CD14-positive monocyte (primary cell): ENCODE data around the gene OR10K2. TPM values are rescaled to one million over a fixed set of nuclear protein-coding genes. Genes with fewer than 3 reads are reported as not detected.

ENCODE experiments used
- DNase-seq, 3 donors: peaks; one replicate each; pipeline ENCODE4 v3.0.0-alpha.2; 2011 to 2022
- H2AFZ ChIP-seq: 2 replicates; pipeline ENCODE4 v1.6.0; 2012; ENCODE audit warnings: mild to moderate bottlenecking, low read depth, low read length, inconsistent platforms; ENCODE audit not compliant: insufficient read depth, poor library complexity, severe bottlenecking
- H3K27ac ChIP-seq, 2 donors: 1 replicate in 1 of 2; 2 replicates in 1 of 2; pipeline ENCODE4 v1.5.1; 2012 to 2013; ENCODE audit warnings: low read length in 2 of 2, control low read depth in 1 of 2, inconsistent platforms in 1 of 2, low read depth in 1 of 2, mild to moderate bottlenecking in 1 of 2
- H3K27me3 ChIP-seq, 2 donors: one replicate each; pipeline versions ENCODE4 v1.6.0 to v1.6.1; 2011 to 2013; ENCODE audit warnings: low read length in 2 of 2; ENCODE audit not compliant: control insufficient read depth in 2 of 2, insufficient read depth in 2 of 2
- H3K36me3 ChIP-seq, 2 donors: replicated peaks in 1 of 2; 1 replicate in 1 of 2; 2 replicates in 1 of 2; pipeline versions ENCODE4 v1.5.1 to v1.6.1; 2012 to 2013; ENCODE audit warnings: low read length in 2 of 2, control low read depth in 1 of 2, inconsistent platforms in 1 of 2, mild to moderate bottlenecking in 1 of 2; ENCODE audit not compliant: insufficient read depth in 2 of 2, control insufficient read depth in 1 of 2
- H3K4me1 ChIP-seq, 2 donors: 1 replicate in 1 of 2; 2 replicates in 1 of 2; pipeline versions ENCODE4 v1.5.1 to v1.6.1; 2012 to 2013; ENCODE audit warnings: low read length in 2 of 2, control low read depth in 1 of 2, inconsistent platforms in 1 of 2, mild to moderate bottlenecking in 1 of 2, moderate library complexity in 1 of 2; ENCODE audit not compliant: insufficient read depth in 2 of 2, control insufficient read depth in 1 of 2
- H3K4me2 ChIP-seq: replicated peaks from 2 replicates; pipeline ENCODE3; 2012; ENCODE audit warnings: low read length, moderate library complexity, mild to moderate bottlenecking; ENCODE audit not compliant: poor library complexity, severe bottlenecking; ENCODE audit errors: extremely low read depth
- H3K4me3 ChIP-seq, 3 experiments: fragments of 200-600 bp in 1 of 3; sonication (generic) in 1 of 3; replicated peaks in 1 of 3; 1 replicate in 2 of 3; 2 replicates in 1 of 3; pipeline ENCODE4 v1.5.1; 2011 to 2013; ENCODE audit warnings: low read length in 3 of 3, mild to moderate bottlenecking in 3 of 3, control low read depth in 2 of 3, low read depth in 2 of 3, inconsistent platforms in 1 of 3, moderate library complexity in 1 of 3
- H3K79me2 ChIP-seq: 2 replicates; pipeline ENCODE4 v1.6.0; 2012; ENCODE audit warnings: mild to moderate bottlenecking, control low read depth, inconsistent platforms, low read length, moderate library complexity; ENCODE audit not compliant: insufficient read depth
- H3K9ac ChIP-seq: 2 replicates; pipeline ENCODE4 v1.6.0; 2017; ENCODE audit warnings: low read length, mild to moderate bottlenecking; ENCODE audit not compliant: insufficient read depth, poor library complexity, severe bottlenecking
- H3K9me3 ChIP-seq, 2 donors: replicated peaks in 1 of 2; 1 replicate in 1 of 2; 2 replicates in 1 of 2; pipeline versions ENCODE4 v1.5.1 to v1.6.1; 2012 to 2013; ENCODE audit warnings: low read length in 2 of 2, control low read depth in 1 of 2; ENCODE audit not compliant: control insufficient read depth in 1 of 2, insufficient read depth in 1 of 2
- H4K20me1 ChIP-seq: 2 replicates; pipeline ENCODE4 v1.6.0; 2012; ENCODE audit warnings: mild to moderate bottlenecking, low read length, control low read depth, moderate library complexity; ENCODE audit not compliant: insufficient read depth
- H3K27ac Mint-ChIP-seq, 7 donors: one replicate each; pipeline ENCODE4 v1.8.0; 2020; ENCODE audit warnings: mild to moderate bottlenecking in 7 of 7, mixed read lengths in 7 of 7, moderate library complexity in 6 of 7, inconsistent platforms in 2 of 7
- H3K27me3 Mint-ChIP-seq, 3 donors: one replicate each; pipeline ENCODE4 v1.8.0; 2021 to 2022; ENCODE audit warnings: low read depth in 3 of 3, mild to moderate bottlenecking in 3 of 3, mixed read lengths in 3 of 3, moderate library complexity in 3 of 3, inconsistent platforms in 1 of 3
- H3K36me3 Mint-ChIP-seq, 2 donors: one replicate each; pipeline ENCODE4 v1.8.0; 2020; ENCODE audit warnings: mixed read lengths in 2 of 2, inconsistent platforms in 1 of 2, mild to moderate bottlenecking in 1 of 2
- H3K4me1 Mint-ChIP-seq: one replicate; pipeline ENCODE4 v1.8.0; 2020; ENCODE audit warnings: mild to moderate bottlenecking, mixed read lengths
- H3K4me3 Mint-ChIP-seq, 2 donors: one replicate each; pipeline ENCODE4 v1.8.0; 2020; ENCODE audit warnings: mild to moderate bottlenecking in 2 of 2, mixed read lengths in 2 of 2, moderate library complexity in 1 of 2
- H3K9me3 Mint-ChIP-seq, 7 donors: one replicate each; pipeline ENCODE4 v1.8.0; 2020 to 2022; ENCODE audit warnings: mixed read lengths in 7 of 7, mild to moderate bottlenecking in 6 of 7, moderate library complexity in 6 of 7, inconsistent platforms in 2 of 7
- intact Hi-C, 2 donors: fragments of 100-400 bp; cut with micrococcal nuclease; formaldehyde crosslinking; loops; one replicate each; pipeline versions ENCODE4 v1.15.0 to v1.15.1; 2023
- polyA plus RNA-seq, 3 donors: library from polyadenylated mRNA; depleted of rRNA in 1 of 3; unstranded in 2 of 3; stranded (reverse) in 1 of 3; fragments of 300-500 nt in 2 of 3; fragments of >200 nt in 1 of 3; fragmentation: Illumina TruSeq in 2 of 3; gene quantifications; 1 replicate in 2 of 3; 2 replicates in 1 of 3; pipeline ENCODE4 v1.2.3, GENCODE V29; 2012 to 2021
- TF ChIP-seq, protein P1 (sequence below): fragments of 200-600 bp; IDR thresholded peaks from one replicate; pipeline ENCODE4 v1.8.0; 2022; ENCODE audit warnings: antibody characterized with exemption, mild to moderate bottlenecking

OR10K2 gene
- polyA plus RNA-seq, 3 donors: not detected

DNA sequence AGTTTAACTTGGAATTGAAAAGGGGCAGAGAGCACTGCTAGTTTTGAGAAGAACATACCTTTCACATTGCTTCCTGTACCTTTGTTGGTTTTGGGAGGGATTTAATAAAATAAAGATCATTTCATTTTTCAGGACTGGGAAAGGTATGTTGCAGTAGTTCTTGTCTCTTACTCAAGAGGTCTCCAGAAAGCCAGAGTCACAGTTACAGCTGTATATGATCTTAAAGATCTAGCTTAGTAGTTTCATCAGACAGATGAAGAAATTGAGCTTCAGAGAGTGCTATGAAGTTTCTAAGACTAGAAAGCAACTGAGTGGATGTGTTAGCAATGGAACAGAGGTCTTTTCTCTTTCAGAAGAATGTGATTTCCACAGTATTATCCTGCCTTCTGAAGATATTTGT lies 1.0 kb downstream of the OR10K2 start:
- Mint-ChIP-seq H3K36me3 (no peaks in the 10 kb centered on the region), H3K9me3 (peaks cover 0 to 9% (median 2%) of the 10 kb centered on the region in 7 donors), H3K27me3 (peaks cover 1 to 11% (median 1%) of the 10 kb centered on the region in 3 donors), H3K4me1 (peaks cover 23% of the 10 kb centered on the region), H3K27ac (no peak overlapping the region), H3K4me3 (no peak overlapping the region)
- H2AFZ ChIP-seq: no peak overlapping the region
- intact Hi-C loops: no loop called here
- H3K36me3 ChIP-seq: no peaks in the 10 kb centered on the region
- no peaks in the 10 kb centered on the region for H3K27me3 ChIP-seq
- H3K4me2 ChIP-seq: no peak overlapping the region
- H3K4me1 ChIP-seq: peaks cover 6 to 7% of the 10 kb centered on the region in 2 donors
- DNase-seq: no peak
- TF ChIP-seq, protein P1, sequence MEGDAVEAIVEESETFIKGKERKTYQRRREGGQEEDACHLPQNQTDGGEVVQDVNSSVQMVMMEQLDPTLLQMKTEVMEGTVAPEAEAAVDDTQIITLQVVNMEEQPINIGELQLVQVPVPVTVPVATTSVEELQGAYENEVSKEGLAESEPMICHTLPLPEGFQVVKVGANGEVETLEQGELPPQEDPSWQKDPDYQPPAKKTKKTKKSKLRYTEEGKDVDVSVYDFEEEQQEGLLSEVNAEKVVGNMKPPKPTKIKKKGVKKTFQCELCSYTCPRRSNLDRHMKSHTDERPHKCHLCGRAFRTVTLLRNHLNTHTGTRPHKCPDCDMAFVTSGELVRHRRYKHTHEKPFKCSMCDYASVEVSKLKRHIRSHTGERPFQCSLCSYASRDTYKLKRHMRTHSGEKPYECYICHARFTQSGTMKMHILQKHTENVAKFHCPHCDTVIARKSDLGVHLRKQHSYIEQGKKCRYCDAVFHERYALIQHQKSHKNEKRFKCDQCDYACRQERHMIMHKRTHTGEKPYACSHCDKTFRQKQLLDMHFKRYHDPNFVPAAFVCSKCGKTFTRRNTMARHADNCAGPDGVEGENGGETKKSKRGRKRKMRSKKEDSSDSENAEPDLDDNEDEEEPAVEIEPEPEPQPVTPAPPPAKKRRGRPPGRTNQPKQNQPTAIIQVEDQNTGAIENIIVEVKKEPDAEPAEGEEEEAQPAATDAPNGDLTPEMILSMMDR: no peak
- no peak overlapping the region for H3K4me3 ChIP-seq
- H3K79me2 ChIP-seq: no peaks in the 10 kb centered on the region
- no peaks in the 10 kb centered on the region for H3K9me3 ChIP-seq
- no peak overlapping the region for H3K27ac ChIP-seq
- H3K9ac ChIP-seq: no peak overlapping the region
- no peaks in the 10 kb centered on the region for H4K20me1 ChIP-seq

DNA sequence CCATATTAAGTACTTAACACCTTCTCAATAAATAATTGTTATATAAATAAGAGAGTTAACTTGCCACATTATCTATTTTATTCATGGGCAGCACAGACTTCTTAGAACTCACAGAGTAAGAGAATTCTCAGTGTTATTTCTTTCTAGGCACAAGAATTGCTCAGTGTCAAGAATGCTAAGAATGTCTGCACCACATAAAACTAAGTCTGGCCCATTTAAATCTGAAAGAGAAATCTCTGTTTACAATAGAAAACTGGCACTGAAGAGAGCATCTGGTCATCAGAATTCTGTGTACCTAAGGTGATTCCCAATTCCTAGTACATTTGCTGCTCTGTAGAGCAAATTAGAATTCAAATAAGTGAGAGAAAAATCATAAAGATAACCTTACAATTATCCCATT lies 3.8 kb downstream of the OR10K2 start:
- Histone ChIP-seq H3K4me1 (no peaks in the 10 kb centered on the region), H3K4me3 (no peak overlapping the region), H3K27me3 (no peaks in the 10 kb centered on the region), H3K9me3 (no peaks in the 10 kb centered on the region), H3K79me2 (no peaks in the 10 kb centered on the region), H2AFZ (no peak overlapping the region), H3K27ac (no peak overlapping the region), H3K4me2 (no peak overlapping the region), H3K36me3 (no peaks in the 10 kb centered on the region), H3K9ac (no peak overlapping the region), H4K20me1 (no peaks in the 10 kb centered on the region)
- no peak overlapping the region for H3K4me3 Mint-ChIP-seq
- peaks cover 0 to 9% (median 1%) of the 10 kb centered on the region in 3 donors for H3K27me3 Mint-ChIP-seq
- intact Hi-C loops: no loop called here
- TF ChIP-seq, protein P1: no peak
- peaks cover 14% of the 10 kb centered on the region for H3K4me1 Mint-ChIP-seq
- H3K9me3 Mint-ChIP-seq: peaks cover 0 to 2% (median 0%) of the 10 kb centered on the region in 7 donors
- DNase-seq: no peak
- H3K27ac Mint-ChIP-seq: no peak overlapping the region
- no peaks in the 10 kb centered on the region for H3K36me3 Mint-ChIP-seq
